ENCODE data around the gene ATP13A1. TPM values are rescaled to one million over a fixed set of nuclear protein-coding genes. Genes with fewer than 3 reads are reported as not detected.
"Not testable (repeated sequence)": the region's sequence is repeated elsewhere in the genome, so short reads cannot be mapped to it uniquely, and the experiment has no call there.

The ATP13A1 gene
- 191 and 275 TPM in 2 replicates for total RNA-seq

- DNase-seq (ENCODE audit: extremely low read depth, low read depth, low spot score) = peak; percentile 71
Measured at GRCh38 chr19:19663256-19664120, at the start of gene ATP13A1. Gene ATP13A1, minus strand, starts transcription at chr19:19663676. Its CDS starts 10 bp downstream, at chr19:19663666.

- DNase-seq (ENCODE audit: extremely low read depth, low read depth, low spot score) = no peak
Measured at GRCh38 chr19:19711934-19712828, 48.7 kb upstream of the ATP13A1 start.

GRCh38 chr19:19711306-19711933, 47.9 kb upstream of the ATP13A1 start:
- DNase-seq (ENCODE audit: extremely low read depth, low read depth, low spot score) = no peak

- DNase-seq (ENCODE audit: extremely low read depth, low read depth, low spot score) = no peak
Measured at GRCh38 chr19:19710506-19710905, 47.0 kb upstream of the ATP13A1 start.

GRCh38 chr19:19704836-19705235, 41.4 kb upstream of the ATP13A1 start:
- no peak for DNase-seq (ENCODE audit: extremely low read depth, low read depth, low spot score)

- not testable (repeated sequence) for DNase-seq (ENCODE audit: extremely low read depth, low read depth, low spot score)
Measured at GRCh38 chr19:19700493-19700892, 37.0 kb upstream of the ATP13A1 start.

GRCh38 chr19:19697589-19697988, 34.1 kb upstream of the ATP13A1 start:
- no peak for DNase-seq (ENCODE audit: extremely low read depth, low read depth, low spot score)

GRCh38 chr19:19696386-19696785, 32.9 kb upstream of the ATP13A1 start:
- no peak for DNase-seq (ENCODE audit: extremely low read depth, low read depth, low spot score)

GRCh38 chr19:19691683-19692082, 28.2 kb upstream of the ATP13A1 start:
- no peak for DNase-seq (ENCODE audit: extremely low read depth, low read depth, low spot score)

- not testable (repeated sequence) for DNase-seq (ENCODE audit: extremely low read depth, low read depth, low spot score)
Measured at GRCh38 chr19:19689023-19689422, 25.5 kb upstream of the ATP13A1 start.

GRCh38 chr19:19687090-19687489, 23.6 kb upstream of the ATP13A1 start:
- no peak for DNase-seq (ENCODE audit: extremely low read depth, low read depth, low spot score)

- no peak for DNase-seq (ENCODE audit: extremely low read depth, low read depth, low spot score)
Measured at GRCh38 chr19:19686580-19686979, 23.1 kb upstream of the ATP13A1 start.

GRCh38 chr19:19686119-19686518, 22.6 kb upstream of the ATP13A1 start:
- DNase-seq (ENCODE audit: extremely low read depth, low read depth, low spot score) = not testable (repeated sequence)

GRCh38 chr19:19679176-19680073, 15.9 kb upstream of the ATP13A1 start:
- DNase-seq (ENCODE audit: extremely low read depth, low read depth, low spot score) = no peak

- DNase-seq (ENCODE audit: extremely low read depth, low read depth, low spot score) = no peak
Measured at GRCh38 chr19:19677579-19677978, 14.1 kb upstream of the ATP13A1 start.

GRCh38 chr19:19674315-19674714, 10.8 kb upstream of the ATP13A1 start:
- DNase-seq (ENCODE audit: extremely low read depth, low read depth, low spot score) = no peak

- no peak for DNase-seq (ENCODE audit: extremely low read depth, low read depth, low spot score)
Measured at GRCh38 chr19:19672816-19673215, 9.3 kb upstream of the ATP13A1 start.

- DNase-seq (ENCODE audit: extremely low read depth, low read depth, low spot score) = no peak
Measured at GRCh38 chr19:19670070-19670551, 6.6 kb upstream of the ATP13A1 start.

- peak; percentile 57 for DNase-seq (ENCODE audit: extremely low read depth, low read depth, low spot score)
Measured at GRCh38 chr19:19668230-19669012, 4.9 kb upstream of the ATP13A1 start, which contains the start of gene ZNF101. Gene ZNF101, plus strand, starts transcription at chr19:19668839. Its CDS starts 125 bp downstream, at chr19:19668964.

Measured in glomerular endothelial cell (primary cell).